Naive thymus-derived CD4-positive, alpha-beta T cell (primary cell): ENCODE results near the gene ACYP2. TPM values are rescaled to one million over a fixed set of nuclear protein-coding genes. Genes with fewer than 3 reads are reported as not detected.
A peak's percentile ranks its signal among the peaks of the same experiment; 100 is the strongest.
"Not testable (repeated sequence)": the region's sequence is repeated elsewhere in the genome, so short reads cannot be mapped to it uniquely, and the experiment has no call there.

ENCODE experiments used
- ATAC-seq: fragments of 150-1000 bp; cut with Tn5 transposase; 2 replicates; pipeline ENCODE4 v1.10.0; 2021; ENCODE audit warnings: mild to moderate bottlenecking, moderate library complexity
- CTCF ChIA-PET: fragments of 350-600 bp; sonication (Branson Sonifier 250); formaldehyde crosslinking; loops from one replicate; lab custom pipeline; 2021; ENCODE audit warnings: antibody characterized with exemption; lab: Charles Lee
- POLR2A ChIA-PET: fragments of 350-600 bp; sonication (Branson Sonifier 250); formaldehyde crosslinking; loops from one replicate; lab custom pipeline; 2021; ENCODE audit warnings: antibody characterized with exemption, inconsistent platforms; lab: Charles Lee
- DNase-seq, 9 donors: peaks; one replicate each; pipeline versions ENCODE4 v3.0.0 to v3.0.0-alpha.2; 2020 to 2022; ENCODE audit warnings: mixed read lengths in 1 of 9
- H3K27ac ChIP-seq: one replicate; pipeline ENCODE4 v1.7.0; 2013; ENCODE audit warnings: mild to moderate bottlenecking, low read depth, low read length, moderate library complexity
- H3K27me3 ChIP-seq, 2 donors: one replicate each; pipeline ENCODE4 v1.7.0; 2013; ENCODE audit warnings: low read length in 2 of 2, mild to moderate bottlenecking in 2 of 2, moderate library complexity in 2 of 2; ENCODE audit not compliant: control insufficient read depth in 2 of 2, insufficient read depth in 2 of 2
- H3K36me3 ChIP-seq, 3 experiments: 1 replicate in 2 of 3; 2 replicates in 1 of 3; pipeline ENCODE4 v1.7.0; 2013; ENCODE audit warnings: low read length in 3 of 3, mild to moderate bottlenecking in 3 of 3, moderate library complexity in 1 of 3; ENCODE audit not compliant: insufficient read depth in 3 of 3, control insufficient read depth in 2 of 3
- H3K4me1 ChIP-seq, 2 donors: one replicate each; pipeline ENCODE4 v1.7.0; 2013; ENCODE audit warnings: low read length in 2 of 2, mild to moderate bottlenecking in 2 of 2, moderate library complexity in 1 of 2; ENCODE audit not compliant: control insufficient read depth in 2 of 2, insufficient read depth in 2 of 2
- H3K4me3 ChIP-seq: 2 replicates; pipeline ENCODE4 v1.7.0; 2013; ENCODE audit warnings: mild to moderate bottlenecking, low read length
- H3K9me3 ChIP-seq, 3 experiments: 1 replicate in 2 of 3; 2 replicates in 1 of 3; pipeline ENCODE4 v1.7.0; 2013; ENCODE audit warnings: low read length in 3 of 3; ENCODE audit not compliant: control insufficient read depth in 2 of 3
- H3K27ac Mint-ChIP-seq, 9 donors: one replicate each; pipeline ENCODE4 v1.8.0; 2020 to 2022; ENCODE audit warnings: mixed read lengths in 9 of 9, mild to moderate bottlenecking in 8 of 9, moderate library complexity in 5 of 9, inconsistent platforms in 2 of 9
- H3K27me3 Mint-ChIP-seq, 5 donors: one replicate each; pipeline ENCODE4 v1.8.0; 2021 to 2022; ENCODE audit warnings: mixed read lengths in 5 of 5, mild to moderate bottlenecking in 1 of 5
- H3K36me3 Mint-ChIP-seq, 5 donors: one replicate each; pipeline ENCODE4 v1.8.0; 2020 to 2022; ENCODE audit warnings: mixed read lengths in 5 of 5, mild to moderate bottlenecking in 3 of 5, inconsistent platforms in 1 of 5
- H3K4me1 Mint-ChIP-seq, 7 donors: one replicate each; pipeline ENCODE4 v1.8.0; 2020 to 2022; ENCODE audit warnings: mixed read lengths in 7 of 7, mild to moderate bottlenecking in 3 of 7, inconsistent platforms in 1 of 7
- H3K4me3 Mint-ChIP-seq, 10 donors: one replicate each; pipeline ENCODE4 v1.8.0; 2020 to 2022; ENCODE audit warnings: mild to moderate bottlenecking in 10 of 10, mixed read lengths in 10 of 10, moderate library complexity in 6 of 10, inconsistent platforms in 2 of 10
- H3K9me3 Mint-ChIP-seq, 11 donors: one replicate each; pipeline ENCODE4 v1.8.0; 2020 to 2022; ENCODE audit warnings: mixed read lengths in 11 of 11, mild to moderate bottlenecking in 4 of 11, inconsistent platforms in 1 of 11, moderate library complexity in 1 of 11
- intact Hi-C, 2 donors: fragments of 100-400 bp; cut with micrococcal nuclease; formaldehyde crosslinking; loops; one replicate each; pipeline ENCODE4 v1.15.1; 2023
- polyA plus RNA-seq, 2 donors: library from polyadenylated mRNA; unstranded; fragments of 300-500 nt; fragmentation: Illumina TruSeq; gene quantifications; one replicate each; pipeline ENCODE4 v1.2.3, GENCODE V29; 2021
- total RNA-seq, 6 experiments: library from RNA in 5 of 6; stranded (reverse) in 5 of 6; gene quantifications; 1 replicate in 5 of 6; 2 replicates in 1 of 6; pipeline ENCODE4 v1.2.3 and lab custom pipeline; 2021 to 2026

Gene ACYP2
- total and polyA plus RNA-seq, 7 experiments from 2014 or later = 11.2 to 23.0 (median 15.6) TPM

DNA sequence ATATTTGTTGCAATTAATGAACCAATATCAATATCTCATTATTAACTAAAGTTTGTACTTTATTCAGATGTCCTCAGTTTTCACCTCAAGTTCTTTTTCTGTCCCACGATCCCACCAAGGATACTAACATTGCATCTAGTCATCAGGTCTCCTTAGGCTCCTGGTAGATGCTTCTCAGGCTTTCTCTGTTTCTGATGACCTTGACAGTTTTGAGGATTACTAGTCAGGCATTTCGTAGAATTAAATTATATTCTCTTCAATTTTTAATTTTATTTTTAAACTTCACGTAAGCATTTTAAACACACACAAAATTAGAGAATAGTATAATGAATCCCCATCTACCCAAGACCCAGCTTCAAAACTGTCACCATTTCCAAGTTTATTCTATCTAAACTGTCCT lies 5.6 kb upstream of the ACYP2 start:
- H3K9me3 Mint-ChIP-seq = peaks cover 0 to under 1% (median 0%) of the 10 kb centered on the region in 11 donors
- DNase-seq = no peak
- Histone ChIP-seq H3K4me3 (no peak overlapping the region), H3K36me3 (no peaks in the 10 kb centered on the region), H3K4me1 (peaks cover 0 to 4% of the 10 kb centered on the region in 2 donors), H3K27me3 (no peaks in the 10 kb centered on the region), H3K27ac (no peak overlapping the region), H3K9me3 (no peaks in the 10 kb centered on the region)
- ATAC-seq = no peak
- peaks cover 0 to 7% (median 0%) of the 10 kb centered on the region in 5 donors for H3K36me3 Mint-ChIP-seq
- POLR2A ChIA-PET = no interaction called here
- CTCF ChIA-PET = interaction anchor here (1.5 kb wide), 1 partner anchor 729 kb away, joined by 5 read pairs; no protein-coding TSS in a partner anchor
- intact Hi-C loops = loop anchor here (5.0 to 10.0 kb wide), 4 partner anchors 552 to 1175 kb away; no protein-coding TSS in a partner anchor
- H3K4me3 Mint-ChIP-seq = no peak overlapping the region
- H3K4me1 Mint-ChIP-seq = peaks cover 2 to 19% (median 14%) of the 10 kb centered on the region in 7 donors
- H3K27ac Mint-ChIP-seq = no peak overlapping the region
- H3K27me3 Mint-ChIP-seq = peaks cover 0 to 12% (median 0%) of the 10 kb centered on the region in 5 donors

DNA sequence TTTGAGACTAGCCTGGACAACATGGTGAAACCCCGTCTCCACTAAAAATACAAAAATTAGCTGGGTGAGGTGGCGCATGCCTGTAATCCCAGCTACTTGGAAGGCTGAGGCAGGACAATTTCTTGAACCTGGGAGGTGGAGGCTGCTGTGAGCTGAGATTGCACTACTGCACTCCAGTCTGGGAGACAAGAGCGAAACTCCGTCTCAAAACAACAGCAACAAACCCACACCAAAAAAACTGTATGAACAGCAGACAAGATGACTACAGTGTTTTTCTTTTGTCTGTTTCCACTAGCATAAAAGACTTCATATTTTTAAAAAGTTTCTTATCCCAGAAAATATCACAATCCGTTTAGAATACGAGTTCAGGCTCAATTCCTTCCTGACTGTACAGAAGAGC lies 936 bp upstream of the ACYP2 start:
- peak overlapping the region; percentile 93 for H3K27ac ChIP-seq
- not testable (repeated sequence) for DNase-seq, H3K4me3 ChIP-seq, H3K27me3 ChIP-seq, ATAC-seq, H3K36me3 ChIP-seq, H3K9me3 ChIP-seq, H3K4me1 ChIP-seq, H3K27me3 Mint-ChIP-seq
- peaks cover 0 to 13% (median 6%) of the 10 kb centered on the region in 11 donors for H3K9me3 Mint-ChIP-seq
- CTCF ChIA-PET = interaction anchor here (0.6 kb wide), 1 partner anchor 162 kb away, joined by 3 read pairs; no protein-coding TSS in a partner anchor
- peak overlapping the region; percentile 92 to 98 (median 97) for H3K4me3 Mint-ChIP-seq
- H3K36me3 Mint-ChIP-seq = peaks cover 9 to 32% (median 12%) of the 10 kb centered on the region in 5 donors
- H3K4me1 Mint-ChIP-seq = peaks cover 10 to 31% (median 24%) of the 10 kb centered on the region in 7 donors
- peak overlapping the region; percentile 98 to 100 (median 99) for H3K27ac Mint-ChIP-seq
- POLR2A ChIA-PET = interaction anchor here (0.7 to 1.9 kb wide), 4 partner anchors 22 to 347 kb away, joined by 3 to 7 read pairs (median 4); partner anchors contain the start of gene CHAC2
- intact Hi-C loops = loop anchor here in 1 of 2 donors (2.0 to 10.0 kb wide), 3 partner anchors 328 to 1306 kb away; partner anchors contain the start of genes ASB3 and ERLEC1

- H3K27me3 ChIP-seq = no peaks in the 10 kb centered on the region
- H3K4me1 Mint-ChIP-seq = peaks cover 10 to 31% (median 24%) of the 10 kb centered on the region in 7 donors
- no peak for DNase-seq
- peak overlapping the region; percentile 92 to 98 (median 97) for H3K4me3 Mint-ChIP-seq
- H3K9me3 Mint-ChIP-seq = peaks cover 0 to 13% (median 6%) of the 10 kb centered on the region in 11 donors
- CTCF ChIA-PET = no interaction called here
- no peaks in the 10 kb centered on the region for H3K9me3 ChIP-seq
- no peaks in the 10 kb centered on the region for H3K36me3 ChIP-seq
- peak overlapping the region; percentile 89 for H3K4me3 ChIP-seq
- peaks cover 10 to 35% (median 17%) of the 10 kb centered on the region in 5 donors for H3K36me3 Mint-ChIP-seq
- no peak for ATAC-seq
- intact Hi-C loops = loop anchor here (1.0 to 10.0 kb wide), 16 partner anchors 121 to 1577 kb away; partner anchors contain the start of genes ASB3 (in 2 of the 2), CHAC2 (in 2 of the 2), EML6 (in 2 of the 2) and ERLEC1 (in 2 of the 2)
- H3K27ac ChIP-seq = peak overlapping the region; percentile 93
- POLR2A ChIA-PET = interaction anchor here (1.0 to 2.5 kb wide), 7 partner anchors 21 to 488 kb away, joined by 3 to 13 read pairs (median 3); partner anchors contain the start of genes CHAC2 and PSME4
- peaks cover 0 to 6% (median 0%) of the 10 kb centered on the region in 5 donors for H3K27me3 Mint-ChIP-seq
- peak overlapping the region; percentile 98 to 100 (median 99) for H3K27ac Mint-ChIP-seq
- H3K4me1 ChIP-seq = peaks cover 0 to 6% of the 10 kb centered on the region in 2 donors
Observed at GRCh38 chr2:54114936-54115283, 505 bp upstream of the ACYP2 start.

GRCh38 chr2:54116598-54116997 lies 1.2 kb downstream of the ACYP2 start:
- peak overlapping the region; percentile 38 to 100 (median 76) for H3K27ac Mint-ChIP-seq
- H3K27me3 ChIP-seq, H3K4me1 ChIP-seq, H3K9me3 ChIP-seq, H3K36me3 ChIP-seq, ATAC-seq, DNase-seq, H3K27ac ChIP-seq, H3K4me3 ChIP-seq, H3K27me3 Mint-ChIP-seq: not testable (repeated sequence)
- H3K9me3 Mint-ChIP-seq = peaks cover 0 to 26% (median 8%) of the 10 kb centered on the region in 11 donors
- intact Hi-C loops = loop anchor here (5.0 to 10.0 kb wide), 5 partner anchors 329 to 1576 kb away; partner anchors contain the start of genes ASB3 (in 1 of the 2), CHAC2 (in 1 of the 2), ERLEC1 (in 1 of the 2) and PNPT1 (in 1 of the 2)
- peak overlapping the region; percentile 37 to 98 (median 74) for H3K4me3 Mint-ChIP-seq
- peaks cover 10 to 37% (median 24%) of the 10 kb centered on the region in 5 donors for H3K36me3 Mint-ChIP-seq
- ChIA-PET POLR2A (interaction anchor here (2.5 kb wide), 1 partner anchor 146 kb away, joined by 13 read pairs; the partner anchor contains the start of gene PSME4), CTCF (interaction anchor here (0.6 kb wide), 1 partner anchor 10 kb away, joined by 3 read pairs; no protein-coding TSS in a partner anchor)
- H3K4me1 Mint-ChIP-seq = peaks cover 10 to 31% (median 24%) of the 10 kb centered on the region in 7 donors

GRCh38 chr2:54120950-54121349 lies 5.5 kb downstream of the ACYP2 start:
- H3K36me3 Mint-ChIP-seq = peaks cover 10 to 50% (median 28%) of the 10 kb centered on the region in 5 donors
- peaks cover 0 to 21% (median 6%) of the 10 kb centered on the region in 11 donors for H3K9me3 Mint-ChIP-seq
- H3K27me3 ChIP-seq = no peaks in the 10 kb centered on the region
- H3K27me3 Mint-ChIP-seq = no peaks in the 10 kb centered on the region
- no peaks in the 10 kb centered on the region for H3K36me3 ChIP-seq
- no peak overlapping the region for H3K4me3 Mint-ChIP-seq
- H3K27ac ChIP-seq = no peak overlapping the region
- no peak for DNase-seq
- no peaks in the 10 kb centered on the region for H3K9me3 ChIP-seq
- no peaks in the 10 kb centered on the region for H3K4me1 ChIP-seq
- intact Hi-C loops = no loop called here
- H3K4me1 Mint-ChIP-seq = peaks cover 0 to 7% (median 5%) of the 10 kb centered on the region in 7 donors
- POLR2A ChIA-PET = interaction anchor here (1.6 kb wide), 1 partner anchor 10 kb away, joined by 3 read pairs; no protein-coding TSS in a partner anchor
- ATAC-seq = no peak
- CTCF ChIA-PET = interaction anchor here (0.6 kb wide), 1 partner anchor 215 kb away, joined by 3 read pairs; no protein-coding TSS in a partner anchor
- H3K4me3 ChIP-seq = no peak overlapping the region
- no peak overlapping the region for H3K27ac Mint-ChIP-seq

DNA sequence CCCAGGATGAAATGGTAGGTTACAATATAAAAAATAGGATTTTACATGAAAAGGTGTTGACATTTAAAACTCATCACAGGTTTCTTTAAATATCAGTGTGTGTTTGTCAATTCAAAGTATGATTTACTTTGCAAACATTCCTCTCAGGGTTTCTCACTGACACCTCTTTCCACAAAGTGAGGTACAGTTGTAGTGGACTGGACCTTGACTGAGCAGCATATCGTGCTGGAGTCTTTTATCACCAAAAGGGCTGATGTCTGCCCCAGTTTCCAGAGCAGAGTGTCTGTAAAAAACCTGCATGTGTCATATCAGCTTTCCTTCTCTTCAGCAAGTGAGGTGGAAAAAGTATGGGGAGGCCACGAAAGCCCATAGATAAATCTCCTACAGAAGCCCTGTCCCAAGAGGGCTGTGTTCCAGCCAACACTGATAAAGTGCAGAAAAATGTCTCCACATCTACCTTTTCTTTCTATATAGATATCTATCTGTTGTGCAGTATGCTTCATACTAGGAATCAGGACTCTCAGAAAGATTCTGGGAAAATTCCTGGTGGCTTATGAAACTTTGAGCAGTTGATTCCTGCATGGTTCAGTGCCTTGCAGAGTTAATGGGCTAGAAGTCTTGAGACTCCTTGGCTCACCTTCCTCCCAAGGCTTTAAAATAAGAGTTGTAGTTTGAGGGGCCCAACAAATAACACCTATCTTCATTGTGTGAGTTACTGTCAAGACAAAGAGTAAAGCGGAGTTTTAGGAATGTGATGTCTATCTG lies 6.9 kb downstream of the ACYP2 start:
- H3K4me1 Mint-ChIP-seq = peaks cover 0 to 4% (median 0%) of the 10 kb centered on the region in 7 donors
- no peak overlapping the region for H3K4me3 ChIP-seq
- no peak for DNase-seq
- H3K27ac ChIP-seq = no peak overlapping the region
- peaks cover 5 to 48% (median 22%) of the 10 kb centered on the region in 5 donors for H3K36me3 Mint-ChIP-seq
- H3K27me3 Mint-ChIP-seq = no peaks in the 10 kb centered on the region
- H3K27ac Mint-ChIP-seq = no peak overlapping the region
- peaks cover 0 to 15% (median 0%) of the 10 kb centered on the region in 11 donors for H3K9me3 Mint-ChIP-seq
- ChIA-PET CTCF (no interaction called here), POLR2A (no interaction called here)
- ATAC-seq = no peak
- no peak overlapping the region for H3K4me3 Mint-ChIP-seq
- intact Hi-C loops = no loop called here
- no peaks in the 10 kb centered on the region for H3K9me3 ChIP-seq
- H3K36me3 ChIP-seq = no peaks in the 10 kb centered on the region
- H3K4me1 ChIP-seq = no peaks in the 10 kb centered on the region
- no peaks in the 10 kb centered on the region for H3K27me3 ChIP-seq
